GM12891 (cell line): ENCODE measurements around the gene PLA2G12A.
"Not testable (repeated sequence)": the region's sequence is repeated elsewhere in the genome, so short reads cannot be mapped to it uniquely, and the experiment has no call there.

Experiments
- POLR2A ChIP-seq: IDR thresholded peaks from 2 replicates; pipeline ENCODE4 v1.6.1; 2011; ENCODE audit warnings: low read depth, low read length, control low read depth
- TAF1 ChIP-seq: IDR thresholded peaks from 2 replicates; pipeline ENCODE4 v1.6.1; 2011; ENCODE audit warnings: low read depth, low read length, control low read depth

GRCh38 chr4:109678472-109678871 is 51.4 kb downstream of the PLA2G12A start:
- TF ChIP-seq POLR2A, TAF1: not testable (repeated sequence)
